MG63 (cell line): ENCODE data around the gene TNFRSF25. TPM values are rescaled to one million over a fixed set of nuclear protein-coding genes. Genes with fewer than 3 reads are reported as not detected.
A peak's percentile ranks its signal among the peaks of the same experiment; 100 is the strongest.
"Not testable (repeated sequence)": the region's sequence is repeated elsewhere in the genome, so short reads cannot be mapped to it uniquely, and the experiment has no call there.

Source experiments
- DNase-seq: peaks from one replicate; pipeline ENCODE4 v3.0.0-alpha.2; 2020
- H3K27me3 ChIP-seq: fragments of 250-450 bp; sonication (Bioruptor Pico); 2 replicates; pipeline ENCODE4 v1.5.1; 2020; ENCODE audit warnings: mild to moderate bottlenecking, moderate library complexity
- H3K36me3 ChIP-seq: fragments of 250-450 bp; sonication (Bioruptor Pico); 2 replicates; pipeline ENCODE4 v1.5.1; 2020; ENCODE audit warnings: mild to moderate bottlenecking, moderate library complexity
- H3K4me3 ChIP-seq: fragments of 250-450 bp; sonication (Bioruptor Pico); 2 replicates; pipeline ENCODE4 v1.5.1; 2020; ENCODE audit warnings: mild to moderate bottlenecking, moderate library complexity
- H3K9me3 ChIP-seq: fragments of 250-450 bp; sonication (Bioruptor Pico); 2 replicates; pipeline ENCODE4 v1.5.1; 2020; ENCODE audit warnings: mild to moderate bottlenecking, moderate library complexity
- total RNA-seq: library from RNA; depleted of rRNA; stranded (reverse); fragments of >200 nt; shearing (Covaris generic); gene quantifications from 2 replicates; pipeline ENCODE4 v1.2.3, GENCODE V29; 2014; ENCODE audit warnings: low replicate concordance

TNFRSF25 gene
- total RNA-seq, 1 experiment from 2014 or later = 0.63 TPM

- no peak overlapping the region for H3K4me3 ChIP-seq
- H3K36me3 ChIP-seq = no peaks in the 10 kb centered on the region
- no peak for DNase-seq
- H3K9me3 ChIP-seq = no peaks in the 10 kb centered on the region
- H3K27me3 ChIP-seq = peaks cover 8% of the 10 kb centered on the region; the same call in 1 of the 2 replicates
These were observed 15.0 kb downstream of the TNFRSF25 start for GRCh38 chr1:6450943-6451373.

GRCh38 chr1:6450486-6450885 is 15.5 kb downstream of the TNFRSF25 start:
- H3K4me3 ChIP-seq, DNase-seq, H3K27me3 ChIP-seq, H3K36me3 ChIP-seq, H3K9me3 ChIP-seq: not testable (repeated sequence)

- Histone ChIP-seq H3K9me3 (no peaks in the 10 kb centered on the region), H3K36me3 (no peaks in the 10 kb centered on the region), H3K4me3 (no peak overlapping the region), H3K27me3 (peaks cover 8% of the 10 kb centered on the region; the same call in 1 of the 2 replicates)
- DNase-seq = no peak
These were observed 15.9 kb downstream of the TNFRSF25 start for GRCh38 chr1:6450005-6450450.

- H3K9me3 ChIP-seq = no peaks in the 10 kb centered on the region
- peaks cover 8% of the 10 kb centered on the region; the same call in 1 of the 2 replicates for H3K27me3 ChIP-seq
- DNase-seq = peak; percentile 68
- no peak overlapping the region for H3K4me3 ChIP-seq
- H3K36me3 ChIP-seq = no peaks in the 10 kb centered on the region
These were observed 17.0 kb downstream of the TNFRSF25 start for GRCh38 chr1:6448749-6449631.

- Histone ChIP-seq H3K27me3 (peaks cover 8% of the 10 kb centered on the region; the same call in 1 of the 2 replicates), H3K9me3 (no peaks in the 10 kb centered on the region)
- no peak for DNase-seq
These were observed 17.9 kb downstream of the TNFRSF25 start for GRCh38 chr1:6447818-6448748.

GRCh38 chr1:6447016-6447817 is 18.8 kb downstream of the TNFRSF25 start:
- H3K36me3 ChIP-seq = no peaks in the 10 kb centered on the region
- no peak overlapping the region for H3K4me3 ChIP-seq
- no peaks in the 10 kb centered on the region for H3K9me3 ChIP-seq
- peaks cover 8% of the 10 kb centered on the region; the same call in 1 of the 2 replicates for H3K27me3 ChIP-seq
- no peak for DNase-seq

More at GRCh38 chr1:6447818-6448748, 17.9 kb downstream of the TNFRSF25 start:
- Histone ChIP-seq H3K36me3 (no peaks in the 10 kb centered on the region), H3K4me3 (no peak overlapping the region)

GRCh38 chr1:6446665-6447015 is 19.3 kb downstream of the TNFRSF25 start:
- Histone ChIP-seq H3K27me3 (peaks cover 8% of the 10 kb centered on the region; the same call in 1 of the 2 replicates), H3K9me3 (no peaks in the 10 kb centered on the region), H3K36me3 (no peaks in the 10 kb centered on the region), H3K4me3 (no peak overlapping the region)
- DNase-seq = no peak

GRCh38 chr1:6445929-6446328 is 20.0 kb downstream of the TNFRSF25 start:
- H3K4me3 ChIP-seq, H3K9me3 ChIP-seq, H3K27me3 ChIP-seq, H3K36me3 ChIP-seq, DNase-seq: not testable (repeated sequence)

- DNase-seq = no peak
- peaks cover 8% of the 10 kb centered on the region; the same call in 1 of the 2 replicates for H3K27me3 ChIP-seq
These were observed 20.8 kb downstream of the TNFRSF25 start for GRCh38 chr1:6445062-6445763.

GRCh38 chr1:6444377-6444776 is 21.6 kb downstream of the TNFRSF25 start:
- Histone ChIP-seq H3K9me3 (no peaks in the 10 kb centered on the region), H3K4me3 (no peak overlapping the region), H3K36me3 (no peaks in the 10 kb centered on the region), H3K27me3 (peaks cover 8% of the 10 kb centered on the region; the same call in 1 of the 2 replicates)
- DNase-seq = no peak

More at GRCh38 chr1:6445062-6445763, 20.8 kb downstream of the TNFRSF25 start:
- no peaks in the 10 kb centered on the region for H3K36me3 ChIP-seq
- H3K9me3 ChIP-seq = no peaks in the 10 kb centered on the region
- no peak overlapping the region for H3K4me3 ChIP-seq

- H3K4me3 ChIP-seq = no peak overlapping the region
- no peaks in the 10 kb centered on the region for H3K9me3 ChIP-seq
- DNase-seq = no peak
- peaks cover 8% of the 10 kb centered on the region; the same call in 1 of the 2 replicates for H3K27me3 ChIP-seq
- no peaks in the 10 kb centered on the region for H3K36me3 ChIP-seq
These were observed 22.4 kb downstream of the TNFRSF25 start for GRCh38 chr1:6443339-6444115.

- Histone ChIP-seq H3K9me3 (no peaks in the 10 kb centered on the region), H3K27me3 (no peaks in the 10 kb centered on the region), H3K4me3 (no peak overlapping the region), H3K36me3 (no peaks in the 10 kb centered on the region)
- DNase-seq = no peak
These were observed 24.4 kb downstream of the TNFRSF25 start for GRCh38 chr1:6441586-6441985.

- Histone ChIP-seq H3K4me3 (no peak overlapping the region), H3K36me3 (no peaks in the 10 kb centered on the region), H3K27me3 (no peaks in the 10 kb centered on the region), H3K9me3 (no peaks in the 10 kb centered on the region)
- DNase-seq = peak; percentile 67
These were observed 25.5 kb downstream of the TNFRSF25 start for GRCh38 chr1:6440198-6441126.

- no peaks in the 10 kb centered on the region for H3K9me3 ChIP-seq
- peak; percentile 55 for DNase-seq
- H3K36me3 ChIP-seq = no peaks in the 10 kb centered on the region
- H3K27me3 ChIP-seq = no peaks in the 10 kb centered on the region
- H3K4me3 ChIP-seq = no peak overlapping the region
These were observed 27.9 kb downstream of the TNFRSF25 start for GRCh38 chr1:6438047-6438525.
